NCI-H510A treated with DMSO at 0.1 percent for 48 hours (cell line): Measurements from ENCODE around the gene SLC18A2.

Source experiments
- DNase-seq: peaks from one replicate; lab custom pipeline; 2025; lab: John Stamatoyannopoulos, UW

SLC18A2 gene

GRCh38 chr10:117237401-117237991 lies 3.4 kb upstream of the SLC18A2 start:
- DNase-seq: no peak

- no peak for DNase-seq
Measured at GRCh38 chr10:117239051-117239450, 1.9 kb upstream of the SLC18A2 start.

GRCh38 chr10:117239721-117240620 lies 943 bp upstream of the SLC18A2 start:
- DNase-seq: no peak

GRCh38 chr10:117241541-117242462 lies 888 bp downstream of the SLC18A2 start:
- DNase-seq: no peak

- DNase-seq: no peak
Measured at GRCh38 chr10:117242463-117242832, 1.5 kb downstream of the SLC18A2 start.

- DNase-seq: no peak
Measured at GRCh38 chr10:117246997-117247671, 6.2 kb downstream of the SLC18A2 start.

- DNase-seq: no peak
Measured at GRCh38 chr10:117248750-117249465, 8.0 kb downstream of the SLC18A2 start.

GRCh38 chr10:117249493-117250093 lies 8.7 kb downstream of the SLC18A2 start:
- no peak for DNase-seq

GRCh38 chr10:117250411-117250810 lies 9.5 kb downstream of the SLC18A2 start:
- no peak for DNase-seq

- no peak for DNase-seq
Measured at GRCh38 chr10:117253908-117254307, 13.0 kb downstream of the SLC18A2 start.

- DNase-seq: no peak
Measured at GRCh38 chr10:117254338-117254737, 13.4 kb downstream of the SLC18A2 start.

- no peak for DNase-seq
Measured at GRCh38 chr10:117254774-117255735, 14.1 kb downstream of the SLC18A2 start.

GRCh38 chr10:117255835-117256460 lies 15.0 kb downstream of the SLC18A2 start:
- DNase-seq: no peak

GRCh38 chr10:117256910-117257309 lies 16.0 kb downstream of the SLC18A2 start:
- no peak for DNase-seq

GRCh38 chr10:117257721-117258120 lies 16.8 kb downstream of the SLC18A2 start:
- DNase-seq: no peak

- no peak for DNase-seq
Measured at GRCh38 chr10:117259279-117259678, 18.4 kb downstream of the SLC18A2 start.

GRCh38 chr10:117260084-117260483 lies 19.2 kb downstream of the SLC18A2 start:
- no peak for DNase-seq

- no peak for DNase-seq
Measured at GRCh38 chr10:117261501-117261900, 20.6 kb downstream of the SLC18A2 start.

GRCh38 chr10:117262291-117262902 lies 21.5 kb downstream of the SLC18A2 start:
- DNase-seq: no peak
